SK-N-DZ (cell line): ENCODE results near the gene CACNG5.

Experiments used
- small RNA-seq, 2 experiments: library from RNA; depleted of rRNA; stranded (forward); fragments of <200 nt; gene quantifications; one replicate each; pipeline ENCODE3, GENCODE V24; 2014

The CACNG5 gene

Small RNA genes lying within 50 kb of the gene (small RNA-seq; reads per million reads assigned to genes)
- gene MIR634 = 0 reads per million in 2 experiments
- gene RNA5SP446 = 0 reads per million in 2 experiments
